Hepatocyte (in vitro differentiated cells): ENCODE results near the gene EML6. TPM values are rescaled to one million over a fixed set of nuclear protein-coding genes. Genes with fewer than 3 reads are reported as not detected.

ENCODE experiments used
- DNase-seq: peaks from one replicate; pipeline ENCODE4 v3.0.0-alpha.2; 2016; ENCODE audit warnings: low spot score
- H2AFZ ChIP-seq: fragments of 200-600 bp; sonication (generic); 2 replicates; pipeline ENCODE4 v1.6.0; 2016; ENCODE audit warnings: antibody characterized with exemption, mild to moderate bottlenecking
- H3K27ac ChIP-seq: fragments of 200-600 bp; sonication (generic); 2 replicates; pipeline ENCODE4 v1.5.1; 2016; ENCODE audit warnings: mild to moderate bottlenecking
- H3K27me3 ChIP-seq: fragments of 200-600 bp; sonication (generic); 2 replicates; pipeline ENCODE4 v1.6.1; 2016
- H3K36me3 ChIP-seq: fragments of 200-600 bp; sonication (generic); replicated peaks from 2 replicates; pipeline ENCODE4 v1.5.1; 2016; ENCODE audit warnings: low read depth; ENCODE audit not compliant: insufficient read depth
- H3K4me1 ChIP-seq: fragments of 200-600 bp; sonication (generic); 2 replicates; pipeline ENCODE4 v1.5.1; 2016; ENCODE audit warnings: mild to moderate bottlenecking, moderate library complexity; ENCODE audit not compliant: insufficient read depth
- H3K4me2 ChIP-seq: fragments of 200-600 bp; sonication (generic); 2 replicates; pipeline ENCODE4 v1.6.0; 2016
- H3K4me3 ChIP-seq: fragments of 200-600 bp; sonication (generic); 2 replicates; pipeline ENCODE4 v1.5.1; 2016; ENCODE audit warnings: mild to moderate bottlenecking
- H3K79me2 ChIP-seq: fragments of 200-600 bp; sonication (generic); 2 replicates; pipeline ENCODE4 v1.6.0; 2017; ENCODE audit warnings: mild to moderate bottlenecking
- H3K9me2 ChIP-seq: fragments of 200-600 bp; sonication (generic); replicated peaks from 2 replicates; pipeline ENCODE4 v1.6.0; 2017; ENCODE audit warnings: mild to moderate bottlenecking; ENCODE audit not compliant: insufficient read depth
- H3K9me3 ChIP-seq: fragments of 200-600 bp; sonication (generic); 2 replicates; pipeline ENCODE4 v1.5.1; 2016; ENCODE audit warnings: low read depth, mild to moderate bottlenecking
- H4K20me1 ChIP-seq: fragments of 200-600 bp; sonication (generic); 2 replicates; pipeline ENCODE4 v1.6.0; 2016; ENCODE audit warnings: mild to moderate bottlenecking; ENCODE audit not compliant: insufficient read depth, poor library complexity, severe bottlenecking
- CTCF ChIP-seq: fragments of 200-600 bp; sonication (generic); IDR thresholded peaks from 2 replicates; pipeline ENCODE4 v1.5.1; 2016; ENCODE audit warnings: antibody characterized with exemption, mild to moderate bottlenecking; ENCODE audit not compliant: poor library complexity
- EZH2 ChIP-seq: fragments of 200-600 bp; sonication (generic); IDR thresholded peaks from 2 replicates; pipeline ENCODE4 v1.6.1; 2016; ENCODE audit warnings: antibody characterized with exemption, mild to moderate bottlenecking, borderline replicate concordance
- EZH2phosphoT487 ChIP-seq: fragments of 200-600 bp; sonication (generic); IDR thresholded peaks from one replicate; pipeline ENCODE4 v1.6.1; 2018; ENCODE audit warnings: antibody characterized with exemption, mild to moderate bottlenecking, low read depth, moderate library complexity; ENCODE audit not compliant: unreplicated experiment, severe bottlenecking
- WGBS: methylation state at CpG from one replicate; pipeline ENCODE4 v1.1.6; 2016; ENCODE audit warnings: low lambda C conversion rate; ENCODE audit errors: missing lambda C conversion rate; 5-methylcytosine and 5-hydroxymethylcytosine counted together
- polyA plus RNA-seq: library from polyadenylated mRNA; unstranded; fragments of >200 nt; fragmentation: Nextera tagmentation; extraction: Ambion mirVana; gene quantifications from 2 replicates; pipeline ENCODE4 v1.2.1, GENCODE V29; 2016
- total RNA-seq: library from RNA; depleted of rRNA; stranded (reverse); fragments of >200 nt; gene quantifications from 2 replicates; pipeline ENCODE4 v1.2.3, GENCODE V29; 2014

EML6 gene
- total and polyA plus RNA-seq, 2 experiments from 2014 or later = 1.9 to 4.0 TPM

GRCh38 chr2:54928719-54929118 lies 205.3 kb downstream of the EML6 start:
- DNase-seq = no peak
- 89% methylated on average over 4 of the region's 4 CpGs for WGBS
- no peaks in the 10 kb centered on the region for H3K9me2 ChIP-seq
- no peaks in the 10 kb centered on the region for H3K36me3 ChIP-seq
- H3K27ac ChIP-seq = no peak overlapping the region
- no peak overlapping the region for H3K4me3 ChIP-seq
- no peak overlapping the region for H3K4me2 ChIP-seq
- H4K20me1 ChIP-seq = no peaks in the 10 kb centered on the region
- no peak overlapping the region for H2AFZ ChIP-seq
- no peaks in the 10 kb centered on the region for H3K9me3 ChIP-seq
- no peak for TF ChIP-seq EZH2
- no peak for TF ChIP-seq EZH2phosphoT487
- no peak for TF ChIP-seq CTCF
- no peaks in the 10 kb centered on the region for H3K27me3 ChIP-seq
- no peaks in the 10 kb centered on the region for H3K4me1 ChIP-seq
- H3K79me2 ChIP-seq = no peaks in the 10 kb centered on the region

GRCh38 chr2:54931473-54931872 lies 208.0 kb downstream of the EML6 start:
- no peaks in the 10 kb centered on the region for H3K4me1 ChIP-seq
- H4K20me1 ChIP-seq = no peaks in the 10 kb centered on the region
- no peaks in the 10 kb centered on the region for H3K36me3 ChIP-seq
- no peak overlapping the region for H2AFZ ChIP-seq
- no peak for TF ChIP-seq EZH2phosphoT487
- no peak for TF ChIP-seq CTCF
- no peak for TF ChIP-seq EZH2
- H3K4me2 ChIP-seq = no peak overlapping the region
- DNase-seq = no peak
- no peaks in the 10 kb centered on the region for H3K79me2 ChIP-seq
- no peak overlapping the region for H3K27ac ChIP-seq
- no peaks in the 10 kb centered on the region for H3K9me3 ChIP-seq
- H3K4me3 ChIP-seq = no peak overlapping the region
- WGBS = 95% methylated on average over 6 of the region's 6 CpGs
- H3K9me2 ChIP-seq = no peaks in the 10 kb centered on the region
- no peaks in the 10 kb centered on the region for H3K27me3 ChIP-seq

- no peaks in the 10 kb centered on the region for H4K20me1 ChIP-seq
- H2AFZ ChIP-seq = no peak overlapping the region
- WGBS = 92% methylated on average over 4 of the region's 4 CpGs
- H3K9me2 ChIP-seq = no peaks in the 10 kb centered on the region
- no peaks in the 10 kb centered on the region for H3K36me3 ChIP-seq
- no peaks in the 10 kb centered on the region for H3K4me1 ChIP-seq
- H3K79me2 ChIP-seq = no peaks in the 10 kb centered on the region
- H3K9me3 ChIP-seq = no peaks in the 10 kb centered on the region
- H3K4me2 ChIP-seq = no peak overlapping the region
- TF ChIP-seq EZH2 (no peak), EZH2phosphoT487 (no peak), CTCF (no peak)
- DNase-seq = no peak
- H3K27ac ChIP-seq = no peak overlapping the region
- no peaks in the 10 kb centered on the region for H3K27me3 ChIP-seq
- no peak overlapping the region for H3K4me3 ChIP-seq
Observed at GRCh38 chr2:54935389-54935788, 211.9 kb downstream of the EML6 start.

GRCh38 chr2:54936766-54937165 lies 213.3 kb downstream of the EML6 start:
- H3K36me3 ChIP-seq = no peaks in the 10 kb centered on the region
- H3K4me2 ChIP-seq = no peak overlapping the region
- 85% methylated on average over 8 of the region's 8 CpGs for WGBS
- no peaks in the 10 kb centered on the region for H3K9me2 ChIP-seq
- H3K9me3 ChIP-seq = no peaks in the 10 kb centered on the region
- H3K27me3 ChIP-seq = no peaks in the 10 kb centered on the region
- no peaks in the 10 kb centered on the region for H3K4me1 ChIP-seq
- no peak overlapping the region for H3K27ac ChIP-seq
- H4K20me1 ChIP-seq = no peaks in the 10 kb centered on the region
- no peaks in the 10 kb centered on the region for H3K79me2 ChIP-seq
- no peak overlapping the region for H3K4me3 ChIP-seq
- H2AFZ ChIP-seq = no peak overlapping the region
- no peak for TF ChIP-seq CTCF
- no peak for TF ChIP-seq EZH2
- no peak for TF ChIP-seq EZH2phosphoT487
- no peak for DNase-seq
